Omental fat pad (tissue), 4 donors: Measurements from ENCODE around the gene JMJD1C. TPM values are rescaled to one million over a fixed set of nuclear protein-coding genes. Genes with fewer than 3 reads are reported as not detected.
"Not testable (repeated sequence)": the region's sequence is repeated elsewhere in the genome, so short reads cannot be mapped to it uniquely, and the experiment has no call there.

Source experiments
- ATAC-seq: fragments of 150-250 bp; one replicate; pipeline ENCODE4 v1.9.1; 2016; ENCODE audit warnings: mild to moderate bottlenecking, moderate library complexity; ENCODE audit not compliant: low FRiP score
- DNase-seq: peaks from one replicate; pipeline ENCODE4 v3.0.0-alpha.2; 2019; ENCODE audit warnings: low spot score
- CTCF ChIP-seq, 3 donors: fragments of 450-650 bp; IDR thresholded peaks; one replicate each; pipeline ENCODE4 v1.5.1; 2016 to 2017; ENCODE audit warnings: antibody characterized with exemption in 3 of 3, mild to moderate bottlenecking in 3 of 3, moderate library complexity in 2 of 3
- total RNA-seq, 4 donors: library from RNA; depleted of rRNA; stranded (reverse); fragments of >200 nt; gene quantifications; one replicate each; pipeline ENCODE4 v1.1.0, GENCODE V29; 2016

JMJD1C gene
- total RNA-seq, 4 donors from 2014 or later: 99.8 to 179 (median 149) TPM

GRCh38 chr10:63503395-63503794, 37.6 kb upstream of the JMJD1C start:
- no peak for TF ChIP-seq CTCF (IDR thresholded peaks at IDR 0.05)
- no peak for DNase-seq
- no peak for ATAC-seq

GRCh38 chr10:63502832-63503231, 37.1 kb upstream of the JMJD1C start:
- ATAC-seq (no peak), DNase-seq (no peak)
- TF ChIP-seq CTCF (IDR thresholded peaks at IDR 0.05): no peak

GRCh38 chr10:63501954-63502353, 36.2 kb upstream of the JMJD1C start:
- no peak for ATAC-seq
- no peak for TF ChIP-seq CTCF (IDR thresholded peaks at IDR 0.05)
- no peak for DNase-seq

- not testable (repeated sequence) for DNase-seq, ATAC-seq
Measured at GRCh38 chr10:63500551-63500950, 34.8 kb upstream of the JMJD1C start.

GRCh38 chr10:63498665-63499064, 32.9 kb upstream of the JMJD1C start:
- ATAC-seq (no peak), DNase-seq (no peak)
- TF ChIP-seq CTCF (IDR thresholded peaks at IDR 0.05): no peak

GRCh38 chr10:63497321-63497720, 31.5 kb upstream of the JMJD1C start:
- no peak for TF ChIP-seq CTCF (IDR thresholded peaks at IDR 0.05)
- DNase-seq (no peak), ATAC-seq (no peak)

- ATAC-seq (no peak), DNase-seq (no peak)
- TF ChIP-seq CTCF (IDR thresholded peaks at IDR 0.05): no peak
Measured at GRCh38 chr10:63496561-63496960, 30.8 kb upstream of the JMJD1C start.

GRCh38 chr10:63494951-63495350, 29.2 kb upstream of the JMJD1C start:
- no peak for ATAC-seq
- no peak for TF ChIP-seq CTCF (IDR thresholded peaks at IDR 0.05)
- DNase-seq: no peak
